KOPT-K1 (cell line): ENCODE data around the gene SMYD5.
"Not testable (repeated sequence)": the region's sequence is repeated elsewhere in the genome, so short reads cannot be mapped to it uniquely, and the experiment has no call there.

Experiments
- H3K27ac ChIP-seq: fragments of 200-600 bp; sonication (generic); 2 replicates; pipeline ENCODE4 v1.5.1; 2016; ENCODE audit warnings: antibody characterized with exemption, mild to moderate bottlenecking, low read depth, low read length; ENCODE audit not compliant: poor library complexity, severe bottlenecking
- H3K36me3 ChIP-seq: fragments of 200-600 bp; sonication (generic); 2 replicates; pipeline ENCODE4 v1.5.1; 2017; ENCODE audit warnings: antibody characterized with exemption, mild to moderate bottlenecking, low read length, moderate library complexity; ENCODE audit not compliant: insufficient read depth
- H3K9me3 ChIP-seq: fragments of 200-600 bp; sonication (generic); 2 replicates; pipeline ENCODE4 v1.5.1; 2017; ENCODE audit warnings: antibody characterized with exemption, low read length, mild to moderate bottlenecking; ENCODE audit not compliant: insufficient read depth, poor library complexity, severe bottlenecking

SMYD5 gene

DNA sequence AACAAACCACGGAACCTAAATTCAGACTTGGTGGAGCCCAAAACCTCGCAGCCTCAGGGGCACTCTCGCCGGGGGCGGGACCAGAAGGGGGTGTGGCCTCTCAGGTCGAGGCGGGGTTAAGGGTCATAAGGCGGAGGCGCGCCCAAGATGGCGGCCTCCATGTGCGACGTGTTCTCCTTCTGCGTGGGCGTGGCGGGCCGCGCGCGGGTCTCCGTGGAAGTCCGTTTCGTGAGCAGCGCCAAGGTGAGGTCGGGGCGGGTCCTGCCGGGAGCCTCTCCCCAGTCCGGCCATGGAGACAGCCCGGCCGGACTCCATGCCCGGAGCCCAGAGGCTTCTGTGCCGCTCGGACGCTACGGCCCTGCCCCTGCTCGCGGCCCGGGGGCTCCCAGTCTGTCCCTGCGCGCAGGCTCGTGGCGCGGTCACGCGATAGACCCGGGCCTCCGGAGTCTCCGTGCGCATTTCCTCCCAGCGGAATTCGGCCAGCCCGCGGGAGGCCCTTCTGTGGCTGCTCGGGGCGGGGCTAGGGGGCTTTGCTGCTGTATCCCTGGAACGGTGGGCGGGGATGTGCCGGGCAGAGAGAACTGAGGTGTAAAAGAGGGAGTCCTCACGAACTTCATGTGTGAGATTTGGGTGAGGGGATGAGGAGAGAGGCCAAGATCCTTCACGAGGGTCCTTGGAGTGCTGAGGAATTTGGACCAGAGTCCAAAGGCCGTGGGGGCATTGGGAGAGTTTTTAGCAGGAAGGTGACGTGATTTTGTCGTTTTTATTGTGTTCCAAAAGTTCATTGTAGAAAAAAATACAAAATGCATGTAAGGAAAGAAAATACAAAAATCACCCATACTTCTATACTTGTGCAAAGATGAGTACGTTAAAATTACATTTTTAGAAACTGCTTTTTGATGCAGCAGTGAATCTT, at the start of gene SMYD5:
TSS of gene SMYD5 (plus strand) at position 126 of the 916 bp plus-strand sequence. CDS start at position 148, 22 bp downstream.
- Histone ChIP-seq H3K9me3 (no peaks in the 10 kb centered on the region), H3K27ac (peak within 1 kb of the TSS; percentile 72), H3K36me3 (peaks cover 7% of the 10 kb centered on the region; the same call in 1 of the 2 replicates)

DNA sequence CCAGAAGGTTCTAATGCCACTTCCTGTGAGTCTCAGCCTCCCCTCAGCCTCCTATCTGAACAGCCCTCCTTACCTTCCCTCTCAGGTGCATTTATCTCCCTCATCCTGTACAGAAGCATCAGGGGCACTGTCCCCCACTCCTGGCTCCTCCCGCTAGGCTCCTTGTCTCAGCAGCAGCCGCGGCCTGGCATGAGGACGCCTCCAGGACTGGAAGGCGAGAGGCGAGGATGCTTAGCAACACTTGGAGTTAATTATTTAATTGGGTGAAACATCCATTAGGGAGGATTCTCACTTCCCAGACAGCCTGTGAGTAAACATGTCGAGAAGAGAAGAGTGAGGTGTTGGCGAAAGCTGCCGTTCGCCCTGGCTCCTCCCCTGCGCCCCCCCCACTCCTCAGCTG, 48.1 kb upstream of the SMYD5 start:
- H3K36me3 ChIP-seq, H3K9me3 ChIP-seq, H3K27ac ChIP-seq: not testable (repeated sequence)

DNA sequence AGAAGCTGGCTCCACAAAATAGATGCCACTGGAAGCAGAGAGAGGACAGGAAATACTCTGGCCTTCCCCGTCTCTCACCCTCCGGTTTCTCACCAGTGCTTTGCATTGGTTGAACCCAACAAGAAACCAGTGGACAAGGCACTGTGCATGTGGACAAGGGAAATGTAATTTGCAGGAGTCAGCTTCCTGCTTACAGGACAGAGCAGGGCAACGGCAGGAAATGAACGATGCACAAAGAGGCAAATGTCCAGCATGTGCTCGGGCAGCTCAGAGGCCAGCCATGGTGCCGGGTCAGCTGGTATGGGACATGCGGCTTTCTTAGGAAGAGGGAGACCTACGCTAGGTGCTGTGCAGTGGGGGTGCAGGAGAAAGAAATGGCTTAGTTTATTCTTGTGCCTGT, 47.2 kb upstream of the SMYD5 start:
- not testable (repeated sequence) for H3K36me3 ChIP-seq, H3K27ac ChIP-seq, H3K9me3 ChIP-seq

GRCh38 chr2:73168348-73168747, 45.7 kb upstream of the SMYD5 start:
- H3K36me3 ChIP-seq, H3K9me3 ChIP-seq, H3K27ac ChIP-seq: not testable (repeated sequence)

DNA sequence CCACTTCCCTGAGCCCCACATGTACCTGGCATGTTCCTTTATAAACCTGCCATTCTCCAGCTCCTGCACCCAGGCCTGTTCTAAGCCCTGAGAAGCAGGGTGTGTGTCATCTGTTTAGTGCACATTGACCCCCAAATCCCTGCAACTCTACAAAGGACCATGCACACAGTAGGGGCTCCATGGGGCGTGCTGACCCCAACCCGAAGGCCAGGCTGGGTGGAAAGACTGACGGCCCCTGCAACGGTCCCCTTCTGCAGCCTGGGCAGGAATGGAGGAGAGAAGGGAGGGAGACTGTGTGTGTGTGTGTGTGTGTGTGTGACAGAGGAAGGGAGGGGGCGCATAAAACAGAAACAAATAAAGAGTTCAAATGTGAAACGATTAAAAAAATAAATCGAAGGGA, 43.7 kb upstream of the SMYD5 start:
- H3K27ac ChIP-seq, H3K36me3 ChIP-seq, H3K9me3 ChIP-seq: not testable (repeated sequence)

DNA sequence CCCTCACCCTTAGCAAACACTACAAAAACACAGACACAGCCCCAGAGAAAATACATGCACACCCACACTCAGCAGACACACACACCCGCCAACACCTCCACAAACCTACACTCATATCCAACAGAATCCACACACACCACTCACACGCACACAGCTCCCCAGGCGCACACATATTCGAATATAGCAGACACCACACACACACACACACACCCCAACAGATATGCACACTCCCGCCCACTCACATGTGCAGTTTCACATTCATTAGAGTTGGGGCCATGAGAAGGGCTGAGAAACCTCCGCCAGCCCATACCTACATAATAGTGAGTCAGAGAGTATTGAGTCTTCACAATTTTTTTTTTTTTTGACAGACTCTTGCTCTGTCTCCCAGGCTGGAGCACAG, 41.1 kb upstream of the SMYD5 start:
- H3K9me3 ChIP-seq, result no peaks in the 10 kb centered on the region
- H3K27ac ChIP-seq, result no peak overlapping the region
- no peaks in the 10 kb centered on the region for H3K36me3 ChIP-seq

- Histone ChIP-seq H3K9me3 (no peaks in the 10 kb centered on the region), H3K27ac (no peak overlapping the region)
Observed at GRCh38 chr2:73173781-73174180, 40.3 kb upstream of the SMYD5 start.

DNA sequence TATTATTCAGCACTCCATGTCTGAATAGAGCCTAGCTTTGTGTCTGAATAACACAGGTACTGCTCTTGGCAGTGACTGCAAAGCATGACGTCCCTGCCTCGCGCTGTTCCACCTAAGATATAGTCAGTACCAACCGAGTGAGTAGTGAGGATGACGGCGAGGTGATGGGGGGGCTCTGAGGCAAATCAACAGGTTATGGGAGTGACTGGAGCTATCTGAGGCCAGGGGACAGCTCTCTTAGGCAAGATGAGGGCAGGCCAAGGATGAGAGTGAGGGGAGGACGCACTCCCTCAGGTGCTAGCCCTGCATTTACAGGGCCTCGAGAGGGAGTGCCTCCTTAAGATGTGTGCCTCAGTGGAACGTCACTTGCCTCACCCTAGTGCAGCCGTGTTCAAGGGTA, 39.8 kb upstream of the SMYD5 start:
- no peaks in the 10 kb centered on the region for H3K9me3 ChIP-seq
- no peak overlapping the region for H3K27ac ChIP-seq
- no peaks in the 10 kb centered on the region for H3K36me3 ChIP-seq

More at GRCh38 chr2:73173781-73174180, 40.3 kb upstream of the SMYD5 start:
- H3K36me3 ChIP-seq, result no peaks in the 10 kb centered on the region

- no peak overlapping the region for H3K27ac ChIP-seq
- H3K9me3 ChIP-seq, result no peaks in the 10 kb centered on the region
- no peaks in the 10 kb centered on the region for H3K36me3 ChIP-seq
Observed at GRCh38 chr2:73174941-73175662, 38.9 kb upstream of the SMYD5 start.

DNA sequence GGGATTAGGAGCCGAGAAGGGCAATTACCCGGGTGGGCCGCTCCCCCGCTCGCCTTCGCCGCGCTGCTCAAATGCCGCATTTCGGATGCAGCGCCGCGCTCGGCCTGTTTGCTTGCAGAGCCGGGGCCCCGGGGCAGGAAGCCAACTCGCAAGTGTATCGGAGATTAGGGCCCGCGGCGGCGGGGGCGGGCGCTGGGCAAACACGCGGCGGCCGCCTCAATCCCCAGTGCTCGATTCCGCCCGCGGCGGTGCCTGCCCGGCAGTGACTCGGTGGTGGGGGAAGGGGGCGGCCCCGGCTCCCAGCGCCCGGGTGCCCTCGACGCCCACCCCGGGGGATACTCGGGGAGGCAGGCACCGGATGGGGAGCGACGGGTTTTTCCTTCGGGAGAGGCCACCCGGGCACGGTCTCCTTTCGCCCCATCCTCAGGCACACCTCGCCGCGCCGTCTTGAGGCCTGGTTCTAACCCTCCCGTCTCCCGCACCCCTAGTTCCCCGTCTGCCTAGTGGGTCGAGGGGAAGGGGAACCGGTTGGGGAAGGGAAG, 38.3 kb upstream of the SMYD5 start:
- Histone ChIP-seq H3K36me3 (no peaks in the 10 kb centered on the region), H3K27ac (no peak overlapping the region), H3K9me3 (no peaks in the 10 kb centered on the region)

GRCh38 chr2:73176205-73176880, 37.7 kb upstream of the SMYD5 start:
- no peak overlapping the region for H3K27ac ChIP-seq
- H3K9me3 ChIP-seq, result no peaks in the 10 kb centered on the region
- no peaks in the 10 kb centered on the region for H3K36me3 ChIP-seq

DNA sequence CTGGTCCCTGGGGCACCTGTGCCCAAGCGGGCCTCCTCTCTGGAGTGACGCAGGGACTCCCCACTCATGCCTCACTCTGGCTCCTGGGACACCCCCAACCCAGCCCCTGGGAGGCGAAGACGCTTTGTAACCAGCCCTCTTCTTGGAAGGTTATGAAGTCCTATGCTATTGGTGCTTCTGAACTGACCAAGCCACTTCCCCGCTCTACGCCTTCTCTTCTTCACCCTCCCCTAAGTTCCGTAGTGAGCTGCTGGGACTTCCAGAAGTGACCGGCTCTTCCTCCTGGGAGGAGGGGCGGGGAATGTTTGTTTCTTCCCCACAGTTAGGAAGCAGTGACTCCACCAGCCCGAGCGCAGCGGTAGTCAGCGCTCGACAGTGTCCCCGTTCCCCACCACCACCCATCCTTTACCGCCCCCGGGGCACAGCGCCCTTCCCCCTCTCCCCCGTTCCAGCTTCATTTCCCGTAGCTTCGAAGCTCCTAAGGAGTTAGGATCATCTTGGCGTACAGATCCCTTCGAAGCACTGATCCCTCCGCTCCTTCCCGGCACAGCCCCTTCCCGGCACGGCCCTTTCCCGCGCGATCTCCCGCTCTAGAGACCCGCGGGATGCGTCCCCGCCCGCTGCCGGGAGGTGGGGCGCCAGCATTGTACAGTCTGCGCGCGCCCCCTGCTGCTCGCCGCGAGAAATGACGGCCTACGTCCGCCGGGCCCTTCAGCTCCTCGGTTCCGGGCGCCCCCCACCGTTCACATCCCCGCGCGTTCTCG, 37.0 kb upstream of the SMYD5 start:
- no peaks in the 10 kb centered on the region for H3K36me3 ChIP-seq
- H3K9me3 ChIP-seq, result no peaks in the 10 kb centered on the region
- H3K27ac ChIP-seq, result no peak overlapping the region

DNA sequence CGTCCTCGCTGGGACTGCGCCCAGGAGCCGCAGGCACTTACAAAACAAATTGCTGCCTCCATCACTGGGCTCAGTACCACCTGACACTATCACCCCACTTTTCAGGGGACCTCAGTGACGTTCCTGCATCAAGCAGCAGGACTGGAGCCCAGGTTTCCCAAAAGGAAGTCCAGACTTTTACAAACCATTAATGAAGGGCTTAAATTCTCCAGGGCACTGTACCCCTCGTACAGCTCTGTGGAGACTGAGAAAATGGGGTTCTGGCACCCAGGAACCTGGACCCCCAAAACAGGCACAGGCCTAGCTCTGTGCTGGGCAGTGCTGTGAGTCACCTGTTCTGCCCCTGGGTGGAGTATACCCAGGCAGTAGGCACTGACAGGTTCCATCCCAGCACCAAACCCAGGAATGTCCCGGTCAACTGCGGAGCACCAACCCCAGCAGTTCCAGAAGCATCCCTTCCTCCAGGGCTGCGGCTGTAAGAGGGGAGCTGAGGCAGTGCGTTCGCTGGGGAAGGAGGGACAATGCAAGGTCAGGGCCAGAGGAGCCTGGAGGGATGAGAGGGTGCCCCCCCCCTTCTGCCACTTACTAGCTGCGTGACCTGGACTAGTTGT, 36.3 kb upstream of the SMYD5 start:
- H3K36me3 ChIP-seq, result no peaks in the 10 kb centered on the region
- no peaks in the 10 kb centered on the region for H3K9me3 ChIP-seq
- no peak overlapping the region for H3K27ac ChIP-seq

DNA sequence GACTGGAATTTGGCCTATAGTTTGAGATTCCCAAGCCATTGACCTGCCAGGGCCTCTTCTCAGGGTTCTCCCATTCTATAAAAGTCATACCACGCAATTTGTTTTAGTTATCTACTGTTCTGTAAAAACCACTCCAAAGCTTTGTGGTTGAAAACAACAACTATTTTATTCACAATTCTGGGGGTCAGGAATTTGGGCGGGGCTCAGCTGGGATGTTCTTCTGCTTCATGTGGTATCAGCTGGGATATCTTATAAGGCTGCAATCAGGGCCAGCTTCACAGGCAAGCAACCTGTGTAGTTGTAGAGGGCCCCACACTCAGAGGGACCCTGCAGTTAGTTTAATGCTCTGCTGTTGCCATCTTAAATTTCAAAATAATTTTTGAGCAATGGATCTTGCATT, 28.1 kb upstream of the SMYD5 start:
- Histone ChIP-seq H3K9me3 (no peaks in the 10 kb centered on the region), H3K36me3 (no peaks in the 10 kb centered on the region), H3K27ac (no peak overlapping the region)
